Suprapubic skin (tissue), 4 donors: ENCODE results near the gene UBA7. TPM values are rescaled to one million over a fixed set of nuclear protein-coding genes. Genes with fewer than 3 reads are reported as not detected.
A peak's percentile ranks its signal among the peaks of the same experiment; 100 is the strongest.

Source experiments
- DNase-seq, 2 donors: peaks; one replicate each; pipeline ENCODE4 v3.0.0-alpha.2; 2019; ENCODE audit warnings: low spot score in 2 of 2
- H3K27ac ChIP-seq: fragments of 200-600 bp; sonication (generic); one replicate; pipeline ENCODE4 v1.5.1; 2019
- H3K27me3 ChIP-seq: fragments of 200-600 bp; sonication (generic); one replicate; pipeline ENCODE4 v1.5.1; 2019
- H3K36me3 ChIP-seq: fragments of 200-600 bp; sonication (generic); one replicate; pipeline ENCODE4 v1.5.1; 2019
- H3K4me1 ChIP-seq: fragments of 200-600 bp; sonication (generic); one replicate; pipeline ENCODE4 v1.5.1; 2019
- H3K4me3 ChIP-seq: fragments of 200-600 bp; sonication (generic); one replicate; pipeline ENCODE4 v1.5.1; 2019; ENCODE audit warnings: mild to moderate bottlenecking
- H3K9me3 ChIP-seq: fragments of 200-600 bp; sonication (generic); one replicate; pipeline ENCODE4 v1.5.1; 2019
- CTCF ChIP-seq, 2 donors: fragments of 200-600 bp in 1 of 2; fragments of 450-650 bp in 1 of 2; sonication (generic) in 1 of 2; IDR thresholded peaks; one replicate each; pipeline ENCODE4 v1.5.1; 2016 to 2019; ENCODE audit warnings: antibody characterized with exemption in 2 of 2, mild to moderate bottlenecking in 1 of 2, moderate library complexity in 1 of 2
- EP300 ChIP-seq: sonication (generic); formaldehyde crosslinking; IDR thresholded peaks from one replicate; pipeline ENCODE4 v1.6.1; 2017; ENCODE audit warnings: antibody characterized with exemption
- POLR2A ChIP-seq, 2 donors: fragments of 450-650 bp; IDR thresholded peaks; one replicate each; pipeline ENCODE4 v1.6.1; 2017; ENCODE audit warnings: antibody characterized with exemption in 2 of 2, mild to moderate bottlenecking in 2 of 2, moderate library complexity in 2 of 2
- POLR2AphosphoS5 ChIP-seq, 3 donors: sonication (generic); formaldehyde crosslinking; IDR thresholded peaks; one replicate each; pipeline ENCODE4 v1.6.1; 2017; ENCODE audit warnings: antibody characterized with exemption in 3 of 3
- WGBS: methylation state at CpG from one replicate; pipeline ENCODE4 v1.1.5; 2018; 5-methylcytosine and 5-hydroxymethylcytosine counted together
- total RNA-seq, 4 donors: library from RNA; depleted of rRNA; stranded (reverse); fragments of >200 nt; gene quantifications; one replicate each; pipeline ENCODE4 v1.1.0, GENCODE V29; 2016

UBA7 gene
- total RNA-seq, 4 donors from 2014 or later, result 15.3 to 54.4 (median 31.2) TPM

GRCh38 chr3:49812916-49813496, 747 bp downstream of the UBA7 start:
- 27% methylated on average over 6 of the region's 9 CpGs for WGBS
- Histone ChIP-seq H3K4me1 (peaks cover 24% of the 10 kb centered on the region), H3K4me3 (peak overlapping the region; percentile 52), H3K27me3 (no peaks in the 10 kb centered on the region), H3K9me3 (no peaks in the 10 kb centered on the region), H3K27ac (peak overlapping the region; percentile 35), H3K36me3 (peaks cover 32% of the 10 kb centered on the region)
- TF ChIP-seq CTCF (IDR thresholded peaks at IDR 0.05), result no peak
- no peak for TF ChIP-seq POLR2A (IDR thresholded peaks at IDR 0.05)
- TF ChIP-seq EP300, result no peak
- TF ChIP-seq POLR2AphosphoS5 (IDR thresholded peaks at IDR 0.05), result no peak
- no peak for DNase-seq

DNA sequence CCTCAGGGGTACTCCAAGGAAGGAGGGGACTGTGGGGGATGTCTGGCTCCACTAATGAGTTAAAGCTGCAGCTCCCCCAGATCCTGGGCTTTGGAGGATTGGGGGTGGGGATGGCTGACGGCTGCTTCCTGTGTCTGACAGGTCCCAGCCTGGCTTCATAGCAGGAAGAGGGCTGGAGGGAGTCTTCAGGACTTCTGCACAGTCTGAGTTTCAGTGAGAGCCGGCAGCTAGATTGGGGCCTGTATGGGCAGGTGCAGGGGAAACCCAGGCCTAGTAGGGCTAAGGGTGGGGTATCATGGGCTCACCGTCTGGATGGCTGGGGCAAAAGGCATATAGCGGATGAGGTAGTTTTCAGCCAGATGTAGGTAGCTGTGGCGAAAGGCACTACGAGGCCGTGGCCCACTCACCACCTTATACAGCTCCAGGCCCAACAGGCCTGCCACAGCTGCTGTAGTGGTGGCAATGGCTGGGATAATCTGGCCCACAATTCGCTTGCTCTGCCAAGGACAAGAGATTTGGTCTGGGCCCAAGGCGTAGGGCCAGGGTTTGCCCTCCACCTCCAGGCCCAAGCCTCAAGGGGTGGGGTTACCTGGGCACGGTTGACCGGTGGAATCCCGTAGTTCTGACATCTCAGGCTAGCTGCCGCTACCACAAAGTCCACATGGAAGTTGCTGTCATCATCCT, 6.2 kb downstream of the UBA7 start:
- H3K36me3 ChIP-seq, result peaks cover 32% of the 10 kb centered on the region
- H3K4me3 ChIP-seq, result no peak overlapping the region
- WGBS, result 67% methylated on average over 7 of the region's 13 CpGs
- no peaks in the 10 kb centered on the region for H3K9me3 ChIP-seq
- H3K4me1 ChIP-seq, result peaks cover 54% of the 10 kb centered on the region
- no peak for DNase-seq
- TF ChIP-seq POLR2AphosphoS5 (IDR thresholded peaks at IDR 0.05) (no peak), CTCF (IDR thresholded peaks at IDR 0.05) (no peak), POLR2A (IDR thresholded peaks at IDR 0.05) (no peak), EP300 (no peak)
- no peak overlapping the region for H3K27ac ChIP-seq
- no peaks in the 10 kb centered on the region for H3K27me3 ChIP-seq

DNA sequence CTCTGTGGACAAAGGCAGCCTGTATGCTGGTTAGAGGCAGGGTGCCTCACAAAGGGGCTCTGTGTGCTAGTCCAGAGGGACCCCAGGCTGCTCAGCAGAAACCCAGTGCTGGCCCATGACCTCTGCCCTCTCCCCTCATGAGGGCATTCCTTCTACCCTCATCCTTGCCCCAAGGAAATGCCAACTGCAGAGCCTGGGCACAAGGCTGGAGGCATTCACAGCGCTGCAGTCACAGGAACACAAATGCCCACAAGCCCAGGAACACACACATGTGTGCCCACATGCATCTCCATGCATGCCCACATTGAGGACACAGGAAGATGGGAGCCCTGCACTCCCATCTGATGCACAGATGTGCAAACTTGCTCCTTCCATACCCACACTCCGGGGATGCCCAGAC, 6.9 kb downstream of the UBA7 start:
- Histone ChIP-seq H3K27me3 (no peaks in the 10 kb centered on the region), H3K4me1 (peaks cover 55% of the 10 kb centered on the region), H3K9me3 (no peaks in the 10 kb centered on the region), H3K27ac (peak overlapping the region; percentile 31), H3K36me3 (peaks cover 30% of the 10 kb centered on the region), H3K4me3 (no peak overlapping the region)
- 85% methylated on average over 2 of the region's 2 CpGs for WGBS
- DNase-seq, result no peak
- TF ChIP-seq POLR2AphosphoS5 (IDR thresholded peaks at IDR 0.05) (no peak), CTCF (IDR thresholded peaks at IDR 0.05) (no peak), EP300 (no peak), POLR2A (IDR thresholded peaks at IDR 0.05) (no peak)

- no peaks in the 10 kb centered on the region for H3K27me3 ChIP-seq
- H3K4me3 ChIP-seq, result peak overlapping the region; percentile 92
- 35% methylated on average over 9 of the region's 11 CpGs for WGBS
- H3K27ac ChIP-seq, result peak overlapping the region; percentile 94
- TF ChIP-seq POLR2A (IDR thresholded peaks at IDR 0.05) (no peak), CTCF (IDR thresholded peaks at IDR 0.05) (no peak), POLR2AphosphoS5 (IDR thresholded peaks at IDR 0.05) (no peak), EP300 (no peak)
- peaks cover 23% of the 10 kb centered on the region for H3K36me3 ChIP-seq
- no peaks in the 10 kb centered on the region for H3K9me3 ChIP-seq
- no peak for DNase-seq
- peaks cover 53% of the 10 kb centered on the region for H3K4me1 ChIP-seq
Measured at GRCh38 chr3:49805897-49806701, 7.7 kb downstream of the UBA7 start.

DNA sequence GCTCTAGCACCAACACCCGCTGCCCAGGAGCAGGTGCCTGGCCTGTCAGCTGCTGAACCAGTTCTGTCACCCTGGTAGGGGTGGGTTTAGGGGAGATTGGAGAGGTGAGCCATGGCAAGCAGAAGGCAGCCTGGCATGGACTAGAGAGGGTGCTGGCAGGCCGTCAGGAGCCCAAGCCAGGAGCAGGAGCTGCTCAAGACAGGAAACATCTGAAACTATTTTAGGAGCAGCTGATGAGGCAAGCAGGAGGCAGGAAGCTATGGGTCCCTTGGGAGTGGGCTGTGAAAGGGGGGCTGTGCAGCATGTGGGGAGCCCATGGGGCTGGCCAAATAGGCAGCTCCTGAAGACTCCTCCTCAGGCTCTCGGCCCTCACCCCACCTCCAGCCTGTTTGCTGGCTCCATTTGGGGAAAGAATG, 8.4 kb downstream of the UBA7 start:
- Histone ChIP-seq H3K9me3 (no peaks in the 10 kb centered on the region), H3K4me1 (peaks cover 53% of the 10 kb centered on the region), H3K27ac (peak overlapping the region; percentile 94), H3K4me3 (peak overlapping the region; percentile 92), H3K36me3 (peaks cover 16% of the 10 kb centered on the region), H3K27me3 (no peaks in the 10 kb centered on the region)
- DNase-seq, result peak; percentile 91 to 92
- no peak for TF ChIP-seq EP300
- TF ChIP-seq POLR2A (IDR thresholded peaks at IDR 0.05), result no peak
- no peak for TF ChIP-seq CTCF (IDR thresholded peaks at IDR 0.05)
- peak in 2 of 3 donors; percentile 60 to 73 for TF ChIP-seq POLR2AphosphoS5 (IDR thresholded peaks at IDR 0.05)
- WGBS, result 14% methylated on average over 3 of the region's 3 CpGs
